Measurements from ENCODE around the gene KIAA0319L. TPM values are rescaled to one million over a fixed set of nuclear protein-coding genes. Genes with fewer than 3 reads are reported as not detected.

KIAA0319L gene
- total RNA-seq, 4 donors from 2014 or later, result 26.3 to 44.8 (median 38.9) TPM

GRCh38 chr1:35533586-35533985, 23.6 kb downstream of the KIAA0319L start:
- 0 to 18% methylated on average over 1 of the region's 1 CpG for WGBS, 2 donors (ENCODE audit: low coverage in 1 of 2)
- ATAC-seq, result no peak
- no peak for TF ChIP-seq POLR2AphosphoS5 (IDR thresholded peaks at IDR 0.05)
- TF ChIP-seq POLR2A (IDR thresholded peaks at IDR 0.05), result no peak
- TF ChIP-seq CTCF (IDR thresholded peaks at IDR 0.05), result no peak
- TF ChIP-seq EP300 (IDR thresholded peaks at IDR 0.05), result no peak
- H3K4me3 ChIP-seq, result no peak overlapping the region
- peak overlapping the region in 3 of 4 donors; percentile 42 to 46 (median 43) for H3K27ac ChIP-seq
- peaks cover 0 to 12% of the 10 kb centered on the region in 2 donors for H3K36me3 ChIP-seq
- peaks cover 16 to 49% (median 19%) of the 10 kb centered on the region in 3 donors for H3K4me1 ChIP-seq
- H3K27me3 ChIP-seq, result no peaks in the 10 kb centered on the region
- H3K9me3 ChIP-seq, result no peaks in the 10 kb centered on the region

GRCh38 chr1:35532497-35533223, 24.5 kb downstream of the KIAA0319L start:
- peak overlapping the region; percentile 42 to 46 (median 44) for H3K27ac ChIP-seq
- TF ChIP-seq CTCF (IDR thresholded peaks at IDR 0.05) (no peak), POLR2A (IDR thresholded peaks at IDR 0.05) (no peak), POLR2AphosphoS5 (IDR thresholded peaks at IDR 0.05) (no peak), EP300 (IDR thresholded peaks at IDR 0.05) (no peak)
- H3K36me3 ChIP-seq, result peaks cover 0 to 12% of the 10 kb centered on the region in 2 donors
- H3K27me3 ChIP-seq, result no peaks in the 10 kb centered on the region
- peaks cover 10 to 40% (median 19%) of the 10 kb centered on the region in 3 donors for H3K4me1 ChIP-seq
- H3K4me3 ChIP-seq, result no peak overlapping the region
- ATAC-seq, result no peak
- H3K9me3 ChIP-seq, result no peaks in the 10 kb centered on the region
- WGBS, 2 donors (ENCODE audit: low coverage in 1 of 2), result 20 to 62% methylated on average over 1 of the region's 1 CpG

- H3K27ac ChIP-seq, result no peak overlapping the region
- H3K9me3 ChIP-seq, result no peaks in the 10 kb centered on the region
- ATAC-seq, result no peak
- no peak for TF ChIP-seq POLR2AphosphoS5 (IDR thresholded peaks at IDR 0.05)
- no peak for TF ChIP-seq POLR2A (IDR thresholded peaks at IDR 0.05)
- TF ChIP-seq EP300 (IDR thresholded peaks at IDR 0.05), result no peak
- no peak for TF ChIP-seq CTCF (IDR thresholded peaks at IDR 0.05)
- peaks cover 0 to 12% of the 10 kb centered on the region in 2 donors for H3K36me3 ChIP-seq
- WGBS, 2 donors (ENCODE audit: low coverage in 1 of 2), result 20 to 86% methylated on average over 1 to 2 of the region's 6 CpGs
- H3K4me1 ChIP-seq, result peaks cover 10 to 27% (median 11%) of the 10 kb centered on the region in 3 donors
- H3K27me3 ChIP-seq, result no peaks in the 10 kb centered on the region
- H3K4me3 ChIP-seq, result no peak overlapping the region
Measured at GRCh38 chr1:35531368-35531767, 25.8 kb downstream of the KIAA0319L start.

- Histone ChIP-seq H3K27ac (no peak overlapping the region), H3K4me1 (peaks cover 10 to 27% (median 10%) of the 10 kb centered on the region in 3 donors), H3K27me3 (no peaks in the 10 kb centered on the region), H3K36me3 (peaks cover 0 to 12% of the 10 kb centered on the region in 2 donors), H3K4me3 (no peak overlapping the region), H3K9me3 (no peaks in the 10 kb centered on the region)
- ATAC-seq, result no peak
- 86% methylated on average over 2 of the region's 2 CpGs; no CpG with 5 or more reads in 1 of the 2 donors for WGBS, 2 donors (ENCODE audit: low coverage in 1 of 2)
- TF ChIP-seq EP300 (IDR thresholded peaks at IDR 0.05) (no peak), POLR2AphosphoS5 (IDR thresholded peaks at IDR 0.05) (no peak), CTCF (IDR thresholded peaks at IDR 0.05) (no peak), POLR2A (IDR thresholded peaks at IDR 0.05) (no peak)
Measured at GRCh38 chr1:35530946-35531345, 26.3 kb downstream of the KIAA0319L start.

- WGBS, 2 donors (ENCODE audit: low coverage in 1 of 2), result 75 to 78% methylated on average over 5 of the region's 5 CpGs
- Histone ChIP-seq H3K4me1 (peaks cover 10 to 27% (median 10%) of the 10 kb centered on the region in 3 donors), H3K27me3 (no peaks in the 10 kb centered on the region), H3K36me3 (peaks cover 0 to 12% of the 10 kb centered on the region in 2 donors), H3K27ac (no peak overlapping the region), H3K4me3 (no peak overlapping the region), H3K9me3 (no peaks in the 10 kb centered on the region)
- TF ChIP-seq EP300 (IDR thresholded peaks at IDR 0.05) (no peak), CTCF (IDR thresholded peaks at IDR 0.05) (no peak), POLR2A (IDR thresholded peaks at IDR 0.05) (no peak), POLR2AphosphoS5 (IDR thresholded peaks at IDR 0.05) (no peak)
- ATAC-seq, result no peak
Measured at GRCh38 chr1:35530168-35530567, 27.0 kb downstream of the KIAA0319L start.
